Colonic mucosa (tissue), 4 donors: ENCODE measurements around the gene IZUMO4. TPM values are rescaled to one million over a fixed set of nuclear protein-coding genes. Genes with fewer than 3 reads are reported as not detected.
"Not testable (repeated sequence)": the region's sequence is repeated elsewhere in the genome, so short reads cannot be mapped to it uniquely, and the experiment has no call there.

Experiments used
- DNase-seq: peaks from one replicate; pipeline ENCODE4 v3.0.0-alpha.2; 2020
- H3K27ac ChIP-seq: fragments of 200-600 bp; one replicate; pipeline ENCODE4 v1.8.0; 2021
- H3K27me3 ChIP-seq: fragments of 200-600 bp; one replicate; pipeline ENCODE4 v1.8.0; 2021
- H3K36me3 ChIP-seq: fragments of 200-600 bp; one replicate; pipeline ENCODE4 v1.8.0; 2021
- H3K4me1 ChIP-seq: fragments of 200-600 bp; one replicate; pipeline ENCODE4 v1.8.0; 2021; ENCODE audit warnings: mild to moderate bottlenecking
- H3K4me3 ChIP-seq: fragments of 200-600 bp; one replicate; pipeline ENCODE4 v1.8.0; 2021
- H3K9ac ChIP-seq, 2 donors: one replicate each; pipeline ENCODE4 v1.7.0; 2013; ENCODE audit warnings: control low read depth in 2 of 2, low read depth in 2 of 2, low read length in 2 of 2
- H3K9me3 ChIP-seq: fragments of 200-600 bp; one replicate; pipeline ENCODE4 v1.8.0; 2021
- intact Hi-C: fragments of 100-400 bp; cut with DNase I; formaldehyde crosslinking; loops from one replicate; pipeline ENCODE4 v1.14.1; 2022
- total RNA-seq, 2 donors: library from RNA; stranded (reverse); fragmentation: NEBNext Ultra II Directional in 1 of 2; extraction: Animal tissue kit (Norgen Biotek cat#: 25700) in 1 of 2; gene quantifications; one replicate each; pipeline ENCODE4 v1.2.1, GENCODE V29; 2021
- TF ChIP-seq, protein P1 (sequence below): fragments of 200-600 bp; IDR thresholded peaks from one replicate; pipeline ENCODE4 v1.8.0; 2022; ENCODE audit warnings: antibody characterized with exemption, mild to moderate bottlenecking
- donor health status: healthy.
- donor health status: DM: no; HTN: no; CAD: no.
- donor health status: DM: no; HTN: no; CAD: no.

IZUMO4 gene
- total RNA-seq, 2 donors from 2014 or later, result 2.1 to 4.5 TPM

- peaks cover 44% of the 10 kb centered on the region for H3K36me3 ChIP-seq
- DNase-seq, result no peak
- no peaks in the 10 kb centered on the region for H3K4me1 ChIP-seq
- no peak overlapping the region for H3K9ac ChIP-seq
- no peaks in the 10 kb centered on the region for H3K9me3 ChIP-seq
- intact Hi-C loops, result no loop called here
- TF ChIP-seq, protein P1, sequence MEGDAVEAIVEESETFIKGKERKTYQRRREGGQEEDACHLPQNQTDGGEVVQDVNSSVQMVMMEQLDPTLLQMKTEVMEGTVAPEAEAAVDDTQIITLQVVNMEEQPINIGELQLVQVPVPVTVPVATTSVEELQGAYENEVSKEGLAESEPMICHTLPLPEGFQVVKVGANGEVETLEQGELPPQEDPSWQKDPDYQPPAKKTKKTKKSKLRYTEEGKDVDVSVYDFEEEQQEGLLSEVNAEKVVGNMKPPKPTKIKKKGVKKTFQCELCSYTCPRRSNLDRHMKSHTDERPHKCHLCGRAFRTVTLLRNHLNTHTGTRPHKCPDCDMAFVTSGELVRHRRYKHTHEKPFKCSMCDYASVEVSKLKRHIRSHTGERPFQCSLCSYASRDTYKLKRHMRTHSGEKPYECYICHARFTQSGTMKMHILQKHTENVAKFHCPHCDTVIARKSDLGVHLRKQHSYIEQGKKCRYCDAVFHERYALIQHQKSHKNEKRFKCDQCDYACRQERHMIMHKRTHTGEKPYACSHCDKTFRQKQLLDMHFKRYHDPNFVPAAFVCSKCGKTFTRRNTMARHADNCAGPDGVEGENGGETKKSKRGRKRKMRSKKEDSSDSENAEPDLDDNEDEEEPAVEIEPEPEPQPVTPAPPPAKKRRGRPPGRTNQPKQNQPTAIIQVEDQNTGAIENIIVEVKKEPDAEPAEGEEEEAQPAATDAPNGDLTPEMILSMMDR, result no peak
- no peak overlapping the region for H3K27ac ChIP-seq
- no peaks in the 10 kb centered on the region for H3K27me3 ChIP-seq
- H3K4me3 ChIP-seq, result no peak overlapping the region
Observed at GRCh38 chr19:2123682-2124387, 27.1 kb downstream of the IZUMO4 start.

DNA sequence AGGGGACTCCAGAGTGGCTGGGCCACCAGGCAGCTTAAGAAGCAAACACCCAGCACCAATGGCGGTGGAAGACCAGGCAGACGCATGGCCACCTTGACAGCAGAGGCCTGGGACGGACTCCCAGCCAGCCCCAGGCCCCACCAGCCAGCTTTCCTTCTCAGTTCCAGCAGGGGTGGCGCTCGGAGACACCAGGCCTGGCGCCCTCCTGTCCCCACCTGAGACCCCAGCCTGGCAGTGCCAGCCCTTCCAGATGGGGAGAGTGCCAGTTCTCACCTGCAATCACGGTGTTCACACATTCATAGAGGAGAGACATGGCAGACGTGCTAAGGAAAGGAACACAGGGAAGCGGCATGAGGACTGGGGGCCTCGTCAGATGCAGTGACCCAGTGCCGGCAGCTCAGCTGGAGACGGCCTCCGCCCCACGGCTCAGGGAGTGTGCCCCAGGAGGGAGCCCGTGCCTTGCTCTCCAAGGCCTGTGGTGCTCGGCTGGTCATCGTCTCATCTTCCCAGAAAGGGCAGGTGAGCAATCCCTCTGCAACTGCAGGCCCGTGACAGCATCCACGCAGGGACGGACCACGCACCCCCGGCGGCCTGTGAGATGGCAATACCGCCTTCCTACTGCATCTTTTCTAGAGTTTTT lies 30.3 kb downstream of the IZUMO4 start:
- intact Hi-C loops, result no loop called here
- no peak overlapping the region for H3K4me3 ChIP-seq
- no peaks in the 10 kb centered on the region for H3K27me3 ChIP-seq
- H3K4me1 ChIP-seq, result no peaks in the 10 kb centered on the region
- peaks cover 33% of the 10 kb centered on the region for H3K36me3 ChIP-seq
- no peak for DNase-seq
- TF ChIP-seq, protein P1, result no peak
- H3K9ac ChIP-seq, result no peak overlapping the region
- H3K9me3 ChIP-seq, result no peaks in the 10 kb centered on the region
- no peak overlapping the region for H3K27ac ChIP-seq

GRCh38 chr19:2127758-2128157 lies 31.0 kb downstream of the IZUMO4 start:
- intact Hi-C loops, result no loop called here

GRCh38 chr19:2128252-2128651 lies 31.5 kb downstream of the IZUMO4 start:
- H3K27ac ChIP-seq, H3K4me1 ChIP-seq, H3K4me3 ChIP-seq, DNase-seq, H3K9ac ChIP-seq, H3K27me3 ChIP-seq, H3K9me3 ChIP-seq, intact Hi-C loops: not testable (repeated sequence)
- H3K36me3 ChIP-seq, result peaks cover 26% of the 10 kb centered on the region

More at GRCh38 chr19:2127758-2128157, 31.0 kb downstream of the IZUMO4 start:
- Histone ChIP-seq H3K27ac (no peak overlapping the region), H3K36me3 (peaks cover 31% of the 10 kb centered on the region), H3K4me3 (no peak overlapping the region), H3K27me3 (no peaks in the 10 kb centered on the region), H3K9ac (no peak overlapping the region), H3K4me1 (no peaks in the 10 kb centered on the region), H3K9me3 (no peaks in the 10 kb centered on the region)
- TF ChIP-seq, protein P1, result no peak
- DNase-seq, result no peak

DNA sequence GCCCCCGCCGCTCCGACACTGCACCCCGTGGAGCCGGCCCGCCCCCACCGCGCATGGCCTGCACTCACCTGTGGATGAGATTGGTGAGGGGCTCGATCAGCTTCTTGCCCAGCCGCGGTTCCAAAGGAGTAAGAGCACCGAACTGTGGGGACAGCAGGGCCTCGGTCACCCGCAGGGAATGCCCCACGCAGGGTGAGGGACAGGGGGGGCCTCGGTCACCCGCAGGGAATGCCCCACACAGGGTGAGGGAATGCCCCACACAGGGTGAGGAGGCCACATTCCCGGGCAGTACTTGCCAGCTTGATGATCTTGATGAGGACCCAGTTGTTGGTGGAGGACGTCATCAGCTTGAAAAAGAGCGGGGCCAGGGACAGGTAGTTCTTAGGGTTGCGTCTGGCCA lies 32.3 kb downstream of the IZUMO4 start:
- intact Hi-C loops, result no loop called here
- no peak overlapping the region for H3K4me3 ChIP-seq
- DNase-seq, result no peak
- peaks cover 22% of the 10 kb centered on the region for H3K36me3 ChIP-seq
- no peaks in the 10 kb centered on the region for H3K4me1 ChIP-seq
- H3K9ac ChIP-seq, result no peak overlapping the region
- H3K9me3 ChIP-seq, result no peaks in the 10 kb centered on the region
- no peak overlapping the region for H3K27ac ChIP-seq
- TF ChIP-seq, protein P1, result no peak
- no peaks in the 10 kb centered on the region for H3K27me3 ChIP-seq

DNA sequence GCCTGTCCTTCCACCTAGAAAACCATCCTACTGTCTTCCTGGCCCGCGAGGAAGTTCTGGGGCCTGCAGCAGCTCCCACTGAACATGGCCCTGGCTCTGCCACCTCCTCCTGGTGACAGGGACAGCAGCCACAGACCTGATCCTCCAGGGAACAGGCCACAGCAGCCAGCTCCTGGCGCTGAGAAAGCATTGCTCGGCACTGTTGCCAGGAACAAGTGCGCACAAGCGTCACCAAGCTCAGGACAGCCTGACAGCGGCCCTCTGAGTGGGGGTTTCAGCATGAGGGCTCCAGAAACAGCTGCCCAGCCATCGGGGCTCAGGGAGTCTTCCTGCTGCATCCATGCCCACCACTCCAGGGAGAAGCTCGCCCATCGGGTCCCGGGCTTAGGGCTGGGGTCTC lies 32.8 kb downstream of the IZUMO4 start:
- Histone ChIP-seq H3K9me3 (no peaks in the 10 kb centered on the region), H3K9ac (no peak overlapping the region), H3K4me3 (no peak overlapping the region), H3K27me3 (no peaks in the 10 kb centered on the region), H3K4me1 (no peaks in the 10 kb centered on the region), H3K27ac (no peak overlapping the region), H3K36me3 (peaks cover 22% of the 10 kb centered on the region)
- TF ChIP-seq, protein P1, result no peak
- DNase-seq, result no peak
- intact Hi-C loops, result no loop called here
